ENCODE results near the gene NINJ2.

Gene NINJ2

DNA sequence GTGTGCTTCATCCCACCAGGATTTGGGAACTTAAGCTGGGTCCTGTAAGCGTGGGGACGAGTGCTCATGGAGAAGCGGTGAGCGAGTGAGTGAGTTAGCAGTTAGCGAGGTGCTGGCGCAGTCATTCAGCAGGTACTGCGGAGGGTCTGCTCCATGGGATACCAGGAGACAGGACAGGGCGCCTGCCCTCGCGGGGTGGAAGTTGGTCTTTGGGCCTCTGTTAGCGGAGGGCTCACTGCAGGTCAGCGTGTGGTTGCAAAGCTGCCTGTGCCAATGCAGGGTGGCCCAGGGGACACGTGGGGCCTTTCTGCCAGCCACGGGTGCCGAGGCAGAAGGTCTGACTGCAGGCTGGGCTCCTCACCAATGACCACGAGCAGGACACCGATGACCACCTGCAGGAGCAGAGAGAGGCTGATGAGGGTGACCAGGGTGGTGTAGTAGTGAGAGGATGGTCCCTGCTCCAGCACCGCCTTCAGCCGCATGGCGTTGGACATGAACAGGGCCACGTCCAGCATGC, 97.6 kb downstream of the NINJ2 start:
- H3K4me3 ChIP-seq (ENCODE audit: low read depth, low read length): no peak overlapping the region
- TF ChIP-seq MYC (IDR thresholded peaks at IDR 0.05; ENCODE audit: low read depth, low read length) (no peak), POLR2A (IDR thresholded peaks at IDR 0.05; ENCODE audit: extremely low read depth, insufficient read length) (no peak)
- TF ChIP-seq, protein P1, sequence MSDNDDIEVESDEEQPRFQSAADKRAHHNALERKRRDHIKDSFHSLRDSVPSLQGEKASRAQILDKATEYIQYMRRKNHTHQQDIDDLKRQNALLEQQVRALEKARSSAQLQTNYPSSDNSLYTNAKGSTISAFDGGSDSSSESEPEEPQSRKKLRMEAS (IDR thresholded peaks at IDR 0.05; ENCODE audit: low read depth, low read length): no peak
- TF ChIP-seq, protein P2, sequence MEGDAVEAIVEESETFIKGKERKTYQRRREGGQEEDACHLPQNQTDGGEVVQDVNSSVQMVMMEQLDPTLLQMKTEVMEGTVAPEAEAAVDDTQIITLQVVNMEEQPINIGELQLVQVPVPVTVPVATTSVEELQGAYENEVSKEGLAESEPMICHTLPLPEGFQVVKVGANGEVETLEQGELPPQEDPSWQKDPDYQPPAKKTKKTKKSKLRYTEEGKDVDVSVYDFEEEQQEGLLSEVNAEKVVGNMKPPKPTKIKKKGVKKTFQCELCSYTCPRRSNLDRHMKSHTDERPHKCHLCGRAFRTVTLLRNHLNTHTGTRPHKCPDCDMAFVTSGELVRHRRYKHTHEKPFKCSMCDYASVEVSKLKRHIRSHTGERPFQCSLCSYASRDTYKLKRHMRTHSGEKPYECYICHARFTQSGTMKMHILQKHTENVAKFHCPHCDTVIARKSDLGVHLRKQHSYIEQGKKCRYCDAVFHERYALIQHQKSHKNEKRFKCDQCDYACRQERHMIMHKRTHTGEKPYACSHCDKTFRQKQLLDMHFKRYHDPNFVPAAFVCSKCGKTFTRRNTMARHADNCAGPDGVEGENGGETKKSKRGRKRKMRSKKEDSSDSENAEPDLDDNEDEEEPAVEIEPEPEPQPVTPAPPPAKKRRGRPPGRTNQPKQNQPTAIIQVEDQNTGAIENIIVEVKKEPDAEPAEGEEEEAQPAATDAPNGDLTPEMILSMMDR (IDR thresholded peaks at IDR 0.05; ENCODE audit: low read depth, low read length): no peak
- DNase-seq (ENCODE audit: low read depth): no peak

DNA sequence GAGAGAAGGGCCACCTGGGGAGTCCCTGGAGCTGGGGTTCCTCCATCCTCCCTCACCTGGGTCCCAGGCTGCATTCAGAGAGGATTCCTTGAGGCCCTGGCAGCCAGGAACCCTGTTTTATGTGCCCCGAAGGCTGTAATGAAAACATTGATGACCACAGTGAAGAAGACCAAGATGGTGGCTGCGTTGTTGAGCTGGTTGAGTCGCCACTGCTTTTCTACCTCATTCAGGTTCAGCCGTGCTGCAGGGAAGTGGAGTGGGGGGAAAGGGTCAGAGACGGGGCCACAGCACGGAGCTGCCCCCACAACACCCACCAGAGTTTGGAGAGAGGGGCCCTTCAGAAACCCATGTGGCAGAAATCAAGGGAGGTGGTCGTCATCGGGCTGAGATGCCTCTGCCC, 98.1 kb downstream of the NINJ2 start:
- no peak for DNase-seq (ENCODE audit: low read depth)
- no peak overlapping the region for H3K4me3 ChIP-seq (ENCODE audit: low read depth, low read length)

DNA sequence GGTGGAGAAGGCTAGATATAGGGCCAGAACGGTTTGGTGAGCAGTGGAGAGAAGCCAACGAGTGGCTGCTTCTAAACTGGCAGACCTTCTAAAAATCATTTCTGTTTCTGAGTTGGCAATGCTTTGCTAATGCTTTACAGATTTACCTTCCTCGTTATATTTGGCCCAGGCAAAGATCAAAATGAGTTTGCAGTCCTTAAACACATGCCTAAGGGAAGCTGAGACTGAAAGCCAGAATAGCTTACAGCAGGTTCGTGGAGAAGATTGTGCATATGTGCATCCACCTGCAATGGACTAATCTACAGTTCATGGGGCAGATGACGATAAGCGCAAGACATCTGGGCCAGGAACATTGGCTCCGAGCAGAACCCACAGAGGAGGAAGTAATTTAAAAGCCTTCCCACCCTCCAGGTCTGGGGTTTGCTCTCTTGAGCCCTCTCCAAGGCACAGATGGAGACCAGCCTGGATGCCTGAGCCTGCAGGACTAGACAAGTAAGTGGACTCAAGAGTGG, 99.4 kb downstream of the NINJ2 start:
- peak; percentile 63 for DNase-seq (ENCODE audit: low read depth)
- H3K4me3 ChIP-seq (ENCODE audit: low read depth, low read length): peak overlapping the region; percentile 29
- TF ChIP-seq POLR2A (IDR thresholded peaks at IDR 0.05; ENCODE audit: extremely low read depth, insufficient read length) (no peak), MYC (IDR thresholded peaks at IDR 0.05; ENCODE audit: low read depth, low read length) (no peak)
- TF ChIP-seq, protein P1 (IDR thresholded peaks at IDR 0.05; ENCODE audit: low read depth, low read length): no peak
- TF ChIP-seq, protein P2 (IDR thresholded peaks at IDR 0.05; ENCODE audit: low read depth, low read length): no peak

More for the DNA sequence above, 98.1 kb downstream of the NINJ2 start:
- no peak for TF ChIP-seq MYC (IDR thresholded peaks at IDR 0.05; ENCODE audit: low read depth, low read length)
- no peak for TF ChIP-seq POLR2A (IDR thresholded peaks at IDR 0.05; ENCODE audit: extremely low read depth, insufficient read length)
- TF ChIP-seq, protein P2 (IDR thresholded peaks at IDR 0.05; ENCODE audit: low read depth, low read length): no peak
- TF ChIP-seq, protein P1 (IDR thresholded peaks at IDR 0.05; ENCODE audit: low read depth, low read length): no peak

DNA sequence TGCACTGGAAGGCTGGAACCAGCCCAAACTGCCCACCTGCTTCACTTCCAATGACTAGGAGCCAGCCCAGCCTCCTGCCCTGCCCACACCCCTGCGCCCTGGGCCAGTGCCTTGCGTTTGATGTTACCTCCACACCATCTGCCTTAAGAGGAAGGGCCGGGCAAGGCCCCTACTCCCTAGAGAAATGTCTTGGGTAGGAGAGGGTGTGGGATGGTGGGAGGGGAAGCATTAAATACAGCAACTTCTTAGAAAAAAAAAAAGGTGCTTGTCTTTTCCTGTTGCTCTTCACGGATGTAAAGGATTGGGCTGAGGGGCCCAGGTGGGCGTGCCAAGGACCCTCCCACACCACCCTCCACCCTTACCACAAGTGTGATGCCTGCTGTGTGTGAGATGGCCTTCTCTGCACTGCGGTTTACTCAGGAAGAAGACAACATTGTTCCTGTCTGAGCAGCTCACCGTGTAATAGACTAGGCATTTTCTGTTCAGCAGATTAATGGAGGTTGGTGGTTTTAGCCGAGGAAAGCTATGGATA, 99.9 kb downstream of the NINJ2 start:
- DNase-seq (ENCODE audit: low read depth): peak; percentile 98
- TF ChIP-seq MYC (IDR thresholded peaks at IDR 0.05; ENCODE audit: low read depth, low read length): peak; percentile 61; the same call in 1 of the 2 replicates
- TF ChIP-seq, protein P1 (IDR thresholded peaks at IDR 0.05; ENCODE audit: low read depth, low read length): no peak
- TF ChIP-seq, protein P2 (IDR thresholded peaks at IDR 0.05; ENCODE audit: low read depth, low read length): no peak
- peak overlapping the region; percentile 36 for H3K4me3 ChIP-seq (ENCODE audit: low read depth, low read length)

DNA sequence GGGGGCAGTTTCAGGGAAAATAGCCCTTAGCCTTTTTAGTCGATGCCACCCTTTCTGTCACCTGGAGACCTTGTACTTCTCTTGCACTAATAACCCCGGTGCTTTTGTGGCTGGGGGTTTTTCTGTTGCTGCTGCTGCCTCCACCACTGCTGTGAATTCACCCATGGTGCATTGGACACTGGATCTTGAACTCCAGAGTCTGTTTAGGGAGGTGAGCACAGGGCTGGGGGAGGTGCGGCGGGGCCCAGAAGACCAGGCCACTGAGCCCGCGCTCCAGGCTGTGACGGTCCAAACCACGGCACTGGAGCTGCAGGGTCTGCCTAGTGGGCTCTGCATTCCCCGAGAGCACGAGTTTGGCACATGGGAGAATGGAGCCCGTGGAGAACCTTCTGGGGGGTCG, 100.6 kb downstream of the NINJ2 start:
- TF ChIP-seq, protein P2 (IDR thresholded peaks at IDR 0.05; ENCODE audit: low read depth, low read length): no peak
- TF ChIP-seq, protein P1 (IDR thresholded peaks at IDR 0.05; ENCODE audit: low read depth, low read length): no peak
- TF ChIP-seq MYC (IDR thresholded peaks at IDR 0.05; ENCODE audit: low read depth, low read length) (no peak), POLR2A (IDR thresholded peaks at IDR 0.05; ENCODE audit: extremely low read depth, insufficient read length) (no peak)
- peak; percentile 55 for DNase-seq (ENCODE audit: low read depth)
- H3K4me3 ChIP-seq (ENCODE audit: low read depth, low read length): peak overlapping the region; percentile 36
